Heart right ventricle (tissue), 16 donors: ENCODE results near the gene WWOX. TPM values are rescaled to one million over a fixed set of nuclear protein-coding genes. Genes with fewer than 3 reads are reported as not detected.

Experiments
- ATAC-seq, 8 donors: fragments of 200-7000 bp; cut with Tn5 transposase; one replicate each; pipeline ENCODE4 v1.9.1; 2020; ENCODE audit warnings: mild to moderate bottlenecking in 8 of 8, moderate library complexity in 8 of 8, moderate number of reproducible peaks in 1 of 8
- DNase-seq, 2 donors: peaks; one replicate each; pipeline ENCODE4 v3.0.0-alpha.2; 2020
- H3K27ac ChIP-seq, 10 donors: fragments of 200-600 bp; sonication (generic) in 2 of 10; one replicate each; pipeline versions ENCODE4 v1.5.0 to v1.8.0; 2020 to 2022; ENCODE audit warnings: mild to moderate bottlenecking in 3 of 10
- H3K27me3 ChIP-seq, 7 donors: fragments of 200-600 bp; one replicate each; pipeline ENCODE4 v1.8.0; 2021 to 2022; ENCODE audit warnings: mild to moderate bottlenecking in 2 of 7
- H3K36me3 ChIP-seq, 9 donors: fragments of 200-600 bp; sonication (generic) in 1 of 9; one replicate each; pipeline versions ENCODE4 v1.5.0 to v1.8.0; 2020 to 2022; ENCODE audit warnings: mild to moderate bottlenecking in 2 of 9
- H3K4me1 ChIP-seq, 9 donors: fragments of 200-600 bp; sonication (generic) in 1 of 9; one replicate each; pipeline versions ENCODE4 v1.5.0 to v1.8.0; 2020 to 2022; ENCODE audit warnings: mild to moderate bottlenecking in 4 of 9
- H3K4me3 ChIP-seq, 10 donors: fragments of 200-600 bp; sonication (generic) in 2 of 10; one replicate each; pipeline versions ENCODE4 v1.5.0 to v1.8.0; 2020 to 2022; ENCODE audit warnings: mild to moderate bottlenecking in 7 of 10, moderate library complexity in 2 of 10
- H3K9me3 ChIP-seq, 11 donors: fragments of 200-600 bp in 10 of 11; sonication (generic) in 2 of 11; one replicate each; pipeline versions ENCODE4 v1.5.0 to v1.8.0; 2013 to 2022; ENCODE audit warnings: mild to moderate bottlenecking in 2 of 11, control low read depth in 1 of 11, moderate library complexity in 1 of 11
- CTCF ChIP-seq, 9 donors: fragments of 200-600 bp; sonication (generic) in 2 of 9; IDR thresholded peaks; one replicate each; pipeline versions ENCODE4 v1.5.0 to v1.8.0; 2021 to 2022; ENCODE audit warnings: antibody characterized with exemption in 9 of 9, mild to moderate bottlenecking in 5 of 9, moderate library complexity in 1 of 9
- WGBS, 2 donors: extraction: QIAGEN DNeasy Blood & Tissue Kit; methylation state at CpG; one replicate each; pipeline ENCODE4 v1.1.7; 2013; ENCODE audit warnings: inconsistent platforms in 1 of 2; 5-methylcytosine and 5-hydroxymethylcytosine counted together
- intact Hi-C, 10 donors: fragments of 100-400 bp; cut with DNase I; formaldehyde crosslinking; loops; one replicate each; pipeline versions ENCODE4 v1.11.1 to v1.14.2; 2022
- polyA plus RNA-seq, 2 donors: library from polyadenylated mRNA; stranded (reverse); fragments of 200-250 nt; gene quantifications; one replicate each; pipeline ENCODE4 v1.2.3, GENCODE V29; 2013
- total RNA-seq, 10 donors: library from RNA; stranded (reverse); fragmentation: NEBNext Ultra II Directional in 3 of 10; extraction: Animal tissue kit (Norgen Biotek cat#: 25700) in 3 of 10; gene quantifications; one replicate each; pipeline versions ENCODE4 v1.2.1 to v1.2.4, GENCODE V29; 2021 to 2023
- donor health status: Arrhythmogenic right ventricular cardiomyopathy.
- donor health status: ischemic (EF 13 %, LVEDD 7.1; RV severe dilation, severe dysfunction).
- donor health status: healthy with polysubstance abuse.
- donor health status: DM: no; HTN: yes; CAD: no.
- donor health status: DM: no; HTN: no; CAD: no.
- donor health status: ischemic (EF 25% LVEDD 6.9; RV normal size, moderate dysfunction).
- donor health status: ischemic (EF 25% LVEDD 5.7; RV mildly dilated, moderate dysfunction).
- donor health status: healthy.
- donor health status: DM: yes; HTN: yes; CAD: no.
- donor health status: Ischemic cardiomyopathy.
- donor health status: ischemic (EF 35%, LVEDD 5.7; RV mildly dilated, moderate dysfunction).
- donor health status: nonischemic (EF 11% LVEDD 7.7; RV severe dilation, severe dysfunction).
- donor health status: DM: yes; HTN: yes; CAD: no.
- donor health status: PGD.
- donor health status: ischemic (EF 29% LVEDD 5.4; RV normal size, mild dysfunction).
- donor health status: nonischemic (EF 23%, LVEDD 6.1; RV moderate dilation, normal function).

Gene WWOX
- total and polyA plus RNA-seq, 12 donors: 4.9 to 15.0 (median 9.9) TPM

DNA sequence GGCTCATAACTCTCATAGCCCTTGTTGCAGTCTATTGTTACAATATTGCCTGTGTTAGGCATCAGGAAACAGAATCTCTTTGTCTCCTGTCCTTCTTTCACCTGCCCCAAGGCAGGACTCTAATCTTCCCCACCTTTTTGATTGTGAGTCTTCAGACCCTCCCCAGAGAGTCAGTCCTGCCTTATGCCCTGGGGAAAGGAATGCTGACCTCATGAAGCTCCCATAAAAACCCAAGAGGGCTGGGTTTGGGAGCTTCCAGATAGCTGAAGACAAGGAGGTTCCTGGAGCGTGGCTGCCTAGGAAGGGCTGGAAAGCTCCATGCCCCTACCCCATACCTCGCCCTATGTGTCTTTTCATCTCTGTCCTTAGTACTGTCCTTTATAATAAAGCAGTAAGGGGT lies 688.8 kb downstream of the WWOX start:
- intact Hi-C loops: no loop called here
- DNase-seq (no peak), ATAC-seq (no peak)
- WGBS, 2 donors: 93 to 99% methylated on average over 2 of the region's 2 CpGs
- Histone ChIP-seq H3K36me3 (no peaks in the 10 kb centered on the region), H3K4me3 (no peak overlapping the region), H3K9me3 (no peaks in the 10 kb centered on the region), H3K4me1 (peaks cover 0 to 3% (median 0%) of the 10 kb centered on the region in 9 donors), H3K27ac (no peak overlapping the region), H3K27me3 (no peaks in the 10 kb centered on the region)
- TF ChIP-seq CTCF (IDR thresholded peaks at IDR 0.05): no peak

DNA sequence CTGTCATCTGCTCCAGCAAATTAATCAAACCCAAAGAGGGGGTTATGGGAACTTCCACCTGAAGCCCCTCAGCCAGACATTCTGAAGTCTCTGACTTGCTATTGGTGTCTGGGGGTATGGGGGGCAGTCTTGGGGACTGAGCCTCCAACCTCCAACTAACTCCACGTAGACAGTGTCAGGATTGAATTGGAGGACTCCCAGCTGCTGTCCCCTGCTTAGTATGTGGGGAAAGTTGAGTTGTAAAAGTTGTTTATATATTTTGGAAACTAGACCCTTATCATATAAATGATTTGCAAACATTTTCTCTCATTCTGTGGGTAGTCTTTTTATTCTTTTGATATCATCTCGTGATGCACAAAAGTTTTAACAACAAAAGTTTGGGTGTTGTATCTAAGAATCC lies 689.2 kb downstream of the WWOX start:
- WGBS, 2 donors: 86 to 87% methylated on average over 2 of the region's 2 CpGs
- ATAC-seq (no peak), DNase-seq (no peak)
- no peak overlapping the region for H3K27ac ChIP-seq
- H3K36me3 ChIP-seq: no peaks in the 10 kb centered on the region
- no peak overlapping the region for H3K4me3 ChIP-seq
- peaks cover 0 to 3% (median 0%) of the 10 kb centered on the region in 9 donors for H3K4me1 ChIP-seq
- H3K27me3 ChIP-seq: no peaks in the 10 kb centered on the region
- H3K9me3 ChIP-seq: no peaks in the 10 kb centered on the region
- intact Hi-C loops: no loop called here
- TF ChIP-seq CTCF (IDR thresholded peaks at IDR 0.05): no peak

DNA sequence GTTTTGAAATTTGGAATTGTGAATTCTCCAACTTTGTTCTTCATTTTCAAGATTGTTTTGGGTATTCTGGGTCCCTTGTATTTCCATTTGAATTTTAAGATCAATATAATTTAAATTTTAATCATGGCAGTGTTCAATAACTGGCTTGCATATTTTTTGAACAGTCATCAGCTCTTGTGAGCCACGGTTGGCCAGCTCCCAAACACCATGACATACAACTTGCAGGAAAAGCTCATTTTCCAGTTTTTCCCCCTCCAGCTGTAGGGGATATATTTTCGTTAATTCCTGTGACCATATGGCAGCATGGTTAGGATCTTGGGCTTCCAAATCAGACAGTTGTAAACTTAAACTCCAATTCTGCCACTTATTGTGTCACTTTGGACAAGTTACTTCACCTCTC lies 690.1 kb downstream of the WWOX start:
- 39 to 56% methylated on average over 2 of the region's 2 CpGs for WGBS, 2 donors
- intact Hi-C loops: no loop called here

GRCh38 chr16:78791011-78791410 lies 691.6 kb downstream of the WWOX start:
- no peaks in the 10 kb centered on the region for H3K9me3 ChIP-seq
- no peaks in the 10 kb centered on the region for H3K36me3 ChIP-seq
- ATAC-seq (no peak), DNase-seq (no peak)
- no peak overlapping the region for H3K27ac ChIP-seq
- TF ChIP-seq CTCF (IDR thresholded peaks at IDR 0.05): no peak
- WGBS, 2 donors: 87 to 95% methylated on average over 8 of the region's 8 CpGs
- no peak overlapping the region for H3K4me3 ChIP-seq
- H3K4me1 ChIP-seq: peaks cover 0 to 14% (median 0%) of the 10 kb centered on the region in 9 donors
- intact Hi-C loops: loop anchor here in 1 of 10 donors (10.0 kb wide), 1 partner anchor 686 kb away; no protein-coding TSS in a partner anchor
- H3K27me3 ChIP-seq: no peaks in the 10 kb centered on the region

More for the DNA sequence above, 690.1 kb downstream of the WWOX start:
- no peak for DNase-seq
- TF ChIP-seq CTCF (IDR thresholded peaks at IDR 0.05): no peak
- Histone ChIP-seq H3K36me3 (no peaks in the 10 kb centered on the region), H3K4me3 (no peak overlapping the region), H3K9me3 (no peaks in the 10 kb centered on the region), H3K4me1 (peaks cover 0 to 3% (median 0%) of the 10 kb centered on the region in 9 donors), H3K27ac (no peak overlapping the region), H3K27me3 (no peaks in the 10 kb centered on the region)
- no peak for ATAC-seq
